Mesenchymal stem cell (in vitro differentiated cells and primary cell): ENCODE data around the gene CPA2.

ENCODE experiments used
- DNase-seq: peaks from one replicate; pipeline ENCODE4 v3.0.0-alpha.2; 2013
- H2AFZ ChIP-seq: one replicate; pipeline ENCODE4 v1.6.1; 2013; ENCODE audit warnings: low read depth, mild to moderate bottlenecking, control low read depth, inconsistent platforms, low read length, moderate library complexity
- H2AK5ac ChIP-seq: 2 replicates; pipeline ENCODE4 v1.6.1; 2013; ENCODE audit warnings: low read length, moderate library complexity, mild to moderate bottlenecking, inconsistent platforms; ENCODE audit not compliant: severe bottlenecking
- H2BK120ac ChIP-seq: one replicate; pipeline ENCODE4 v1.6.1; 2013; ENCODE audit warnings: low read depth, mild to moderate bottlenecking, inconsistent platforms, low read length, moderate library complexity
- H2BK12ac ChIP-seq, 2 experiments: one replicate each; pipeline ENCODE4 v1.6.1; 2013; ENCODE audit warnings: inconsistent platforms in 2 of 2, low read length in 2 of 2, mild to moderate bottlenecking in 2 of 2, moderate library complexity in 2 of 2, control low read depth in 1 of 2
- H2BK15ac ChIP-seq: one replicate; pipeline ENCODE4 v1.6.1; 2013; ENCODE audit warnings: mild to moderate bottlenecking, low read depth, inconsistent platforms; ENCODE audit not compliant: poor library complexity, severe bottlenecking
- H2BK5ac ChIP-seq: 2 replicates; pipeline ENCODE4 v1.6.1; 2013; ENCODE audit warnings: low read depth, mild to moderate bottlenecking, low read length, control low read depth, inconsistent platforms; ENCODE audit not compliant: poor library complexity, severe bottlenecking
- H3K14ac ChIP-seq, 2 experiments: one replicate each; pipeline ENCODE4 v1.6.1; 2013; ENCODE audit warnings: inconsistent platforms in 2 of 2, low read length in 2 of 2, control low read depth in 1 of 2, mild to moderate bottlenecking in 1 of 2, moderate library complexity in 1 of 2
- H3K18ac ChIP-seq, 2 experiments: one replicate each; pipeline ENCODE4 v1.6.1; 2013; ENCODE audit warnings: inconsistent platforms in 2 of 2, low read length in 2 of 2, control low read depth in 1 of 2, low read depth in 1 of 2, mild to moderate bottlenecking in 1 of 2
- H3K23ac ChIP-seq, 2 experiments: one replicate each; pipeline ENCODE4 v1.6.1; 2013; ENCODE audit warnings: inconsistent platforms in 2 of 2, low read length in 2 of 2, mild to moderate bottlenecking in 2 of 2, moderate library complexity in 2 of 2, control low read depth in 1 of 2
- H3K27ac ChIP-seq: 2 replicates; pipeline ENCODE4 v1.5.1; 2013; ENCODE audit warnings: mild to moderate bottlenecking, moderate library complexity, low read length, control low read depth, inconsistent platforms; ENCODE audit not compliant: poor library complexity, severe bottlenecking
- H3K27me3 ChIP-seq, 2 experiments: 2 replicates each; pipeline versions ENCODE4 v1.6.1 to v1.7.0; 2013; ENCODE audit warnings: low read length in 2 of 2, mild to moderate bottlenecking in 2 of 2, moderate library complexity in 2 of 2, control low read depth in 1 of 2, inconsistent platforms in 1 of 2; ENCODE audit not compliant: control insufficient read depth in 1 of 2, insufficient read depth in 1 of 2
- H3K36me3 ChIP-seq, 2 experiments: 2 replicates each; pipeline versions ENCODE4 v1.6.1 to v1.7.0; 2013; ENCODE audit warnings: low read length in 2 of 2, control low read depth in 1 of 2, inconsistent platforms in 1 of 2, low read depth in 1 of 2, mild to moderate bottlenecking in 1 of 2; ENCODE audit not compliant: insufficient read depth in 2 of 2, control insufficient read depth in 1 of 2
- H3K4ac ChIP-seq, 2 experiments: one replicate each; pipeline ENCODE4 v1.6.1; 2013; ENCODE audit warnings: inconsistent platforms in 2 of 2, low read length in 2 of 2, mild to moderate bottlenecking in 2 of 2, moderate library complexity in 2 of 2, control low read depth in 1 of 2, low read depth in 1 of 2
- H3K4me1 ChIP-seq: 2 replicates; pipeline ENCODE4 v1.6.1; 2013; ENCODE audit warnings: low read depth, low read length, control low read depth; ENCODE audit not compliant: control insufficient read depth, insufficient read depth
- H3K4me2 ChIP-seq: 2 replicates; pipeline ENCODE4 v1.6.1; 2013; ENCODE audit warnings: low read length, mild to moderate bottlenecking, inconsistent platforms; ENCODE audit not compliant: poor library complexity, severe bottlenecking
- H3K4me3 ChIP-seq, 2 experiments: 2 replicates each; pipeline versions ENCODE4 v1.5.1 to v1.7.0; 2013; ENCODE audit warnings: low read length in 2 of 2, mild to moderate bottlenecking in 2 of 2, control low read depth in 1 of 2, low read depth in 1 of 2; ENCODE audit not compliant: insufficient read depth in 1 of 2
- H3K79me1 ChIP-seq: replicated peaks from 2 replicates; pipeline ENCODE4 v1.6.1; 2013; ENCODE audit warnings: mild to moderate bottlenecking, control low read depth, low read length, inconsistent platforms; ENCODE audit not compliant: poor library complexity, severe bottlenecking
- H3K9ac ChIP-seq: 2 replicates; pipeline ENCODE4 v1.7.0; 2013; ENCODE audit warnings: mild to moderate bottlenecking, low read length, moderate library complexity
- H3K9me3 ChIP-seq: 2 replicates; pipeline ENCODE4 v1.7.0; 2013; ENCODE audit warnings: mild to moderate bottlenecking, low read length; ENCODE audit not compliant: control insufficient read depth
- H4K8ac ChIP-seq: one replicate; pipeline ENCODE4 v1.6.1; 2013; ENCODE audit warnings: inconsistent platforms, mild to moderate bottlenecking, low read length, moderate library complexity
- H4K91ac ChIP-seq: one replicate; pipeline ENCODE4 v1.6.1; 2013; ENCODE audit warnings: mild to moderate bottlenecking, low read length, inconsistent platforms
- WGBS: methylation state at CpG from one replicate; pipeline ENCODE4 v1.1.7; 2013; ENCODE audit warnings: mixed read lengths; 5-methylcytosine and 5-hydroxymethylcytosine counted together

Gene CPA2

DNA sequence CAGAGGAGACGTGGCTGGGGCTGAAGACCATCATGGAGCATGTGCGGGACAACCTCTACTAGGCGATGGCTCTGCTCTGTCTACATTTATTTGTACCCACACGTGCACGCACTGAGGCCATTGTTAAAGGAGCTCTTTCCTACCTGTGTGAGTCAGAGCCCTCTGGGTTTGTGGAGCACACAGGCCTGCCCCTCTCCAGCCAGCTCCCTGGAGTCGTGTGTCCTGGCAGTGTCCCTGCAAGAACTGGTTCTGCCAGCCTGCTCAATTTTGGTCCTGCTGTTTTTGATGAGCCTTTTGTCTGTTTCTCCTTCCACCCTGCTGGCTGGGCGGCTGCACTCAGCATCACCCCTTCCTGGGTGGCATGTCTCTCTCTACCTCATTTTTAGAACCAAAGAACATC, 56.0 kb downstream of the CPA2 start:
- DNase-seq: no peak
- no peaks in the 10 kb centered on the region for H3K9me3 ChIP-seq

DNA sequence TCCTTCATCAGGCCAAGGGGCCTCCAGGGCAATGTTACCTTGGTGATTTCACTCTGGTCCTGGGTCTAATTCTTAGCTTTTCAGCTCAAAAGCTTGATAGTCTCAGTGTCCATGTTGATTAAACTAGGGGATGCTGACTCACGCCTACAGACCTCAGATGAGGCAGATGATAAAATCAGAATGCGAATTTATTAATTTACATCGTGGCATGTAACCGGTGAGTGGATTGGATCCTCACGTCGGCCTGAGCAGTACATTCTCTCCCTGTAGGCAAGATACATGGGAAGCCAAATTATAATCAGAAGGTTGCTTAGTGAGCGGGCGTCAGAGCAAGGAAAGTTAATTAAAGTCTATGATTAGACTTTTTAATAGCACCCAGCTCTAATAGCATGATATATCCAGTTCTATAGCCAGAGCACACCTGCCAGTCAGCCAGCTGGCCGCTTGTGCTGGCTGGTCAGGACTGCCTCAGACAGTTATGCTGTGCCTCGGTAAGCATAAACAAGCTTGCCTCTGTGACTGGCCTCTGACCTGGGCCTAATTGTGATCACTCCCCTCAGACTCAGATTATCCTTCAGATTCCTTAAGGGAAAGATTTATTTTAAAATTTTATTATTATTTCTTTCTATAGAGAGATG, 57.8 kb downstream of the CPA2 start:
- Histone ChIP-seq H3K14ac (no peak overlapping the region), H2AFZ (no peak overlapping the region), H3K4me3 (no peak overlapping the region)

More for the DNA sequence above, 56.0 kb downstream of the CPA2 start:
- Histone ChIP-seq H2BK15ac (no peak overlapping the region), H3K4me2 (no peak overlapping the region), H3K79me1 (no peaks in the 10 kb centered on the region), H3K27ac (no peak overlapping the region), H3K9ac (no peak overlapping the region), H2BK120ac (no peak overlapping the region), H2AFZ (no peak overlapping the region), H3K14ac (no peak overlapping the region), H3K36me3 (peaks cover 0 to 27% of the 10 kb centered on the region in 2 experiments), H3K4me1 (no peaks in the 10 kb centered on the region), H4K8ac (no peak overlapping the region), H3K18ac (no peak overlapping the region), H3K4ac (no peak overlapping the region), H4K91ac (no peak overlapping the region), H3K27me3 (no peaks in the 10 kb centered on the region), H3K23ac (no peak overlapping the region), H2BK12ac (no peak overlapping the region), H2BK5ac (no peak overlapping the region), H3K4me3 (no peak overlapping the region), H2AK5ac (no peak overlapping the region)
- WGBS: 96% methylated on average over 7 of the region's 7 CpGs

DNA sequence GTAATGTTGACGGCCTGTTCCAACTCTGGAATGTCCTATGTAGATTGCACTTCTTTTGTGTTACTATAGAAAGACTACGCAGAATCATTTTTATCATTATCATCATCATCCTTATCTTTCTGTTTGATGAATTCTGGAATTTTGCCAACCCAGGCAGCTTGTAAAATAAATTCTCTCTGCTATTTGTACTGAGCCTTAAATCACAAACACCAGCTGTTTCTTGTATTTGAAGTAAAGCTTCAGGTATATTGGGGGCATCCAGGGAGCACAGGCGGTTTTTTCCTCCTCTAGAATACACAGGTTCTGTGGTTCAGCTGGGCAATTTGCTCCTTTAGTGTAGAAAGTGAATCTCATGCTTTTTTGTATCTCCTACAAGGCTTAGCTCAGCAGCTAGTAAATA, 63.0 kb downstream of the CPA2 start:
- Histone ChIP-seq H3K4me2 (no peak overlapping the region), H3K4me1 (no peaks in the 10 kb centered on the region), H4K8ac (no peak overlapping the region), H3K9ac (no peak overlapping the region), H3K23ac (no peak overlapping the region), H3K27me3 (no peaks in the 10 kb centered on the region), H3K18ac (no peak overlapping the region), H4K91ac (no peak overlapping the region), H2AFZ (no peak overlapping the region), H2AK5ac (no peak overlapping the region), H3K36me3 (peaks cover 0 to under 1% of the 10 kb centered on the region in 2 experiments), H3K14ac (no peak overlapping the region), H3K9me3 (no peaks in the 10 kb centered on the region), H3K79me1 (no peaks in the 10 kb centered on the region), H2BK15ac (no peak overlapping the region), H3K27ac (no peak overlapping the region), H3K4ac (no peak overlapping the region), H2BK12ac (no peak overlapping the region), H2BK120ac (no peak overlapping the region), H2BK5ac (no peak overlapping the region), H3K4me3 (no peak overlapping the region)
- WGBS: 79% methylated on average over 2 of the region's 3 CpGs
- DNase-seq: no peak

More for the DNA sequence above, 57.8 kb downstream of the CPA2 start:
- Histone ChIP-seq H3K18ac (no peak overlapping the region), H3K27ac (no peak overlapping the region), H4K91ac (no peak overlapping the region), H3K23ac (no peak overlapping the region), H3K4me1 (no peaks in the 10 kb centered on the region), H3K9me3 (no peaks in the 10 kb centered on the region), H2BK12ac (no peak overlapping the region), H2BK120ac (no peak overlapping the region), H3K9ac (no peak overlapping the region), H3K4me2 (no peak overlapping the region), H3K79me1 (no peaks in the 10 kb centered on the region), H3K27me3 (no peaks in the 10 kb centered on the region), H3K4ac (no peak overlapping the region), H4K8ac (no peak overlapping the region), H3K36me3 (peaks cover 0 to 27% of the 10 kb centered on the region in 2 experiments), H2BK15ac (peak overlapping the region; percentile 62), H2AK5ac (no peak overlapping the region), H2BK5ac (no peak overlapping the region)
- 89% methylated on average over 8 of the region's 10 CpGs for WGBS
- DNase-seq: no peak

DNA sequence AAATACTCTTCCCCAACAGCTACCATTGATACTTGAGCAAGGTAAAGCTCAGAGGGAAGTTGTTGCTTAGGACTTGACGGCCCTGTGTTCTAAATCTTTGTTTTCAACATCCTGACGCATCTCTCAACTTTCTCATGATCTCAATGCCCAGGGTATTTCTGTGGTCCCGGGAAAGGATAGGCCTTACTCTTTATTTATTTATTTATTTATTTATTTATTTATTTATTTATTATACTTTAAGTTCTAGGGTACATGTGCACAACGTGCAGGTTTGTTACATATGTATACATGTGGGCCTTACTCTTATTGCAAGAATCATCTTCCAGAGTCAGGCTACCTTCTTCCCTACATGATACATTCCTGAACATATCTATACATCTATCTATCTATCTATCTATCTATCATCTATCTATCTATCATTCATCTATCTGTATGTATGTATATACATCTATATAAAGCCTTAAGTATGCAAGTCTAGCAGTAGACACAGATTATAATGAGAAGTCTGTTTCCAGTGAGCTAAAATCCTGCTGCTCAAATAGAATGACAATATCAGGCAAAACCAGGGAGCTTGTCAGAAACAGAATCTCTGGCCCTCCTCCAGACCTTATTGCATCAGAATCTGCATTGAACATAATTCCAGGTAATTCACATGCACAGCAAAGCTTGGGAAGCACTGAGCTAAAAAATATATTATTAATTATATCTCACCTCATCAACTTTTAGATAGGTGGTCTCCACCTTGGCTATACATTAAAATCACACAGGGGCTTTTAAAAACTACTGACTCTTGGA, 65.8 kb downstream of the CPA2 start:
- no peak overlapping the region for H2AFZ ChIP-seq
- no peak overlapping the region for H2BK120ac ChIP-seq
- no peaks in the 10 kb centered on the region for H3K27me3 ChIP-seq
- no peak overlapping the region for H4K8ac ChIP-seq
- H4K91ac ChIP-seq: no peak overlapping the region
- H3K36me3 ChIP-seq: no peaks in the 10 kb centered on the region
- H3K14ac ChIP-seq: no peak overlapping the region
- H3K9ac ChIP-seq: no peak overlapping the region
- no peak overlapping the region for H2BK12ac ChIP-seq
- H3K4me2 ChIP-seq: no peak overlapping the region
- no peak overlapping the region for H3K23ac ChIP-seq
- H2AK5ac ChIP-seq: no peak overlapping the region
- 100% methylated on average over 1 of the region's 4 CpGs for WGBS
- no peaks in the 10 kb centered on the region for H3K4me1 ChIP-seq
- no peak overlapping the region for H2BK15ac ChIP-seq
- H3K4me3 ChIP-seq: no peak overlapping the region
- no peaks in the 10 kb centered on the region for H3K9me3 ChIP-seq
- no peak overlapping the region for H3K4ac ChIP-seq
- no peaks in the 10 kb centered on the region for H3K79me1 ChIP-seq
- no peak for DNase-seq
- H3K27ac ChIP-seq: no peak overlapping the region
- H2BK5ac ChIP-seq: no peak overlapping the region
- no peak overlapping the region for H3K18ac ChIP-seq
